Gastroesophageal sphincter (tissue), 3 donors: ENCODE data around the gene RITA1.

Source experiments
- CTCF ChIP-seq, 4 experiments: fragments of 200-600 bp in 2 of 4; fragments of 450-650 bp in 2 of 4; sonication (generic) in 1 of 4; IDR thresholded peaks; one replicate each; pipeline ENCODE4 v1.5.1; 2017 to 2019; ENCODE audit warnings: antibody characterized with exemption in 4 of 4, mild to moderate bottlenecking in 2 of 4, moderate library complexity in 2 of 4
- EP300 ChIP-seq: sonication (generic); formaldehyde crosslinking; IDR thresholded peaks from one replicate; pipeline ENCODE4 v1.6.1; 2017; ENCODE audit warnings: antibody characterized with exemption, mild to moderate bottlenecking
- POLR2A ChIP-seq, 2 donors: fragments of 450-650 bp; IDR thresholded peaks; one replicate each; pipeline ENCODE4 v1.6.1; 2017; ENCODE audit warnings: antibody characterized with exemption in 2 of 2, mild to moderate bottlenecking in 2 of 2, moderate library complexity in 1 of 2

DNA sequence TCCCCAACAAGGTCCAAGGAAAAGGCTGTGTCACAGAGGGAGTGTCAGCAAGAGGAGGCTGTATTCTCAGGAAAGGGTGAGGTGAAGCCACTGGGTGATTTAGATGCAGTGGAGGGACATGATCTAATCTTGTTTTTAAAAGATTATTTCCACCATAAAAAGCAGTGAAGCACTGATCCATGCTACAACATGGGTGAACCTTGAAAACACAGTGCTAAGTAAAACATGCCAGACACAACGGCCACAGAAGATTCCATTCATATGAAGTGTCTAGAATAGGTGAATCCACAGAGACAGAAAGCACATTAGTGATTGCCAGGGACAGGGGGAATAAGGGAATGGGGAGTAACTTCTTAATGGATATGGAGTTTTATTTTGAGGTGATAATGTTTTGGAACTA is 12.8 kb downstream of the RITA1 start:
- TF ChIP-seq EP300 (no peak), POLR2A (IDR thresholded peaks at IDR 0.05) (no peak), CTCF (IDR thresholded peaks at IDR 0.05) (no peak)
